Activated CD8-positive, alpha-beta memory T cell treated with anti-CD3 and anti-CD28 coated beads, Interleukin-2, amount 50 U/mL, for 24 hours (primary cell): ENCODE results near the gene PHLDA2.
"Not testable (repeated sequence)": the region's sequence is repeated elsewhere in the genome, so short reads cannot be mapped to it uniquely, and the experiment has no call there.

Experiments
- DNase-seq: peaks from one replicate; pipeline ENCODE4 v3.0.0-alpha.2; 2020; ENCODE audit errors: extremely low read depth

The PHLDA2 gene

DNA sequence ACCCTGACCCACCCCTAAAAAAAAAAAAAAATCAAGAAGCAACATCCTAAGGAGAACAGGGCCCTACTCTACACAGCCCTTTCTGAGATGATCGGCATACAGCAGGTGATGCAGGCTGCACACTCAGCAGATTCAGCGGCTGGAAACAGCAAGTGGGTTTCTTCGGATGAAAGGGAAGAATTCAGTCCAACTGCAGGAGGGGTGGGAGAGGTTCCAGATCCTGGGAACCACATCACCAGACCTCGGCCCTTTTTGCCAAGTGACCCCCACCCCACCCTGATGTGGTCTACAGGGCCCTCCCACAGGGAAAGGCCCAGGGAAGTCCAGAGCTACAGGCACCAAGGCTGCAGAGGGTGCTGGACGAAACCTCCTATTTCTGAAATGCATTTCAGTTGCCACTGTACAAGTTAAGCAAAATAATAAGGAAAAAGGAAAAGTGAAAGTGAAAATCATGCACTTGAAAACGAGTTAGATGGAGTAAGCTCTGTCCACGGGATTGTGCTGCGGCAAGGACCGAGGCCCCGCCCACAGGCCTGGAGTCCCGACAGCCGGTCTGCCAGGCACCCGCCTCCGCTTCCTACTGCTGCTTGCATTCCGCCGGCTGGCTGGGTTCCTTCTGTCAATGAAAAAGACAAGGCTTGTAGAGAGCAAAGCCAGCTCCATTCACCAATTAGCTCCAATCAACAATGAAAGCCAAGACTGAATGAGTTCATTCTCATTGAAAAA is 16.0 kb upstream of the PHLDA2 start:
- no peak for DNase-seq

DNA sequence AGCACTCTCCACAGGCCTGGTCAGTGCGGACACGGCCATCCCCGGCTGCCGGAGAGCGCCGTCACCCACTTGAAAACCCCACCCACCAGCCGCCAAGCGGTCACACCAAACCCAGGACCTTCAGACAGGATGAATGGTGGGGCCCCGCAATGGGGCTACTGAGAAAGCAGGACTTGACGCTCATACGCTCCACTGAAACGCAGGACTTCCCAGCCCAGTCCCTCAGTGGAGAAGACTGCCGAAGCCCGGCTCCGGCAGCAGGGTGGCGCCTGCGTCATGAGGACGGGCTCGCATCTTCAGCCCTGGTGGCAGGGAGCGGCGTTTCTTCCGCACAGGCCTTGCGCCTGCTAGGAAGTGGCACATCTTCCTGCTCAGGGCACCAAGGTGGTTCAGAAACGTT is 15.3 kb upstream of the PHLDA2 start:
- DNase-seq: no peak

DNA sequence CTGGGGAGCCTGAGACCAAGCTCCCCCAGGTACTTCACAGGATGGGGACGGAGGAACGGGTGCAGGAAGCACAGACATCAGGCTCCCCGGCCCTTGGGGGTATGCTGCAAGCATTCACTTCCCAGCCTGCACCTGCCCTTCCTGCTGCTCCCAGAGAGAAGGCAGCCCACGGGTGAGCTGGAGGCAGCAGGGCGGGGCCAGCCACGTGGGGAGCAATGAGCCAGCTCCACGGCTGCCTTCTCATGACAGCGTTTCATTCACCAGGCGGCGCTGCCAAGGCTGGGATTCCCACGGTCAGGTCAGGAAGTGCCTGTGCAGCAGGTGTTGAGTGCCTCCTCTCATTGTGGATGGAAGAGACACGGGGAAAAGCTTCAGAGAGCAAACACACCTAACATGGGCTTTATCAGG is 14.5 kb upstream of the PHLDA2 start:
- no peak for DNase-seq

DNA sequence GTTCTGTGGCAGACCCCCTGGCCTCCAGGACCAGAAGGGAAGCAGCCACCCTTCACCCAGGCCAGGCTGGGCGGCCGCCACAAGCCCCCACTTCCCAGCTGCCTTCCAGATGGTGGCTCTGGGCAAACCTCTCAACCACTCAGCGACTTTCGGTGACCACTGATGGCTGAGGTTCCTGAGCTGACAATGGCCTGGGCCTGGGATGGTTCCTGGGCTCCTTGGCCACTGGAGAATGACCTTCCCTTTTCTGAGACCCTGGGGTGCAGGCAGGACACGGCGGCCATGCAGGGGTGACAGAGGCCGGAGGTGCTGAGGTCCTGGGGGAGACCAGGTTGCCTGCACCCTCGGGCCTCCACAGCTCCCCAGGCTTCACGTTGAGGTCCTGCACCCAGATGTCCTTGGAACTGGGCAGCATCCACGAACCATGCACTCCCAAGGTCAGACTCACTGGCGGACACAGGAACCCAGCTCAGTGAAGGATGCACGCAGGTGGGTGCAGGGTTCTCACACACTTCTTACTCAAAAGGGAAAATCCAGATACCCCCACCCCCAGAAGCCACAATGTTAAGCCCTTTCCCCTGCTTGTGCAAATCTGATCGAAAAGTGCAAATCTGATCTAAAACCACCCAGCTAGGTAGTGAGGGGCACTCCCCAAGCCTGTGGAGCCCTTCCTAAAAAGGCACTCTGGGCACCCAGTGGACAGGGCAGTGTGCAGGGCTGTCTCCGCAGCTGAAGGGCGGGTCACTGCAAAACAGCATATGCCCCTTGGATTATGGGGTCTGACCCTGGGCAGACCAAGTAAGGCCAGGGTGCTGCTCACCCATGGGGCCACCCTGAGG is 13.9 kb upstream of the PHLDA2 start:
- DNase-seq: no peak

DNA sequence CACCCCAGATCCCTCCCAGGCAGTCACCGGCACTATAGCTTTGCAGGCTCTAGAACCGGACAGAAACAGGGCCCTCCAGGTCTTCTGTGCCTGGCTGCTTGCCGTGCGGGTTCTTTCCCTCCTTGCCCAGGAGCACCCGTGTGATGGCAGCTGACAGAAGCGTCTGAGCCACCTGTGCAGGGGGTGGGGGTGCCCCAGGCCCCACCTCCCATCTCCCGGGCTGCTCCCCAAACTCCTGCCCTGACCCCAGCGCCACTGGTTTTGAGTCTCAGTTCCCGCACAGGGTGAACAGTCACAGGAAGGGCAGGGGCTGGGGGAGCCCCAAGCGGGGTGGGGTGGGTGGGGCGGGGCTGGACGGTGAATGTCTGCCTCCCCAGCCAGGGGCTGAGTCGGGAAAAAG is 13.2 kb upstream of the PHLDA2 start:
- DNase-seq: no peak

DNA sequence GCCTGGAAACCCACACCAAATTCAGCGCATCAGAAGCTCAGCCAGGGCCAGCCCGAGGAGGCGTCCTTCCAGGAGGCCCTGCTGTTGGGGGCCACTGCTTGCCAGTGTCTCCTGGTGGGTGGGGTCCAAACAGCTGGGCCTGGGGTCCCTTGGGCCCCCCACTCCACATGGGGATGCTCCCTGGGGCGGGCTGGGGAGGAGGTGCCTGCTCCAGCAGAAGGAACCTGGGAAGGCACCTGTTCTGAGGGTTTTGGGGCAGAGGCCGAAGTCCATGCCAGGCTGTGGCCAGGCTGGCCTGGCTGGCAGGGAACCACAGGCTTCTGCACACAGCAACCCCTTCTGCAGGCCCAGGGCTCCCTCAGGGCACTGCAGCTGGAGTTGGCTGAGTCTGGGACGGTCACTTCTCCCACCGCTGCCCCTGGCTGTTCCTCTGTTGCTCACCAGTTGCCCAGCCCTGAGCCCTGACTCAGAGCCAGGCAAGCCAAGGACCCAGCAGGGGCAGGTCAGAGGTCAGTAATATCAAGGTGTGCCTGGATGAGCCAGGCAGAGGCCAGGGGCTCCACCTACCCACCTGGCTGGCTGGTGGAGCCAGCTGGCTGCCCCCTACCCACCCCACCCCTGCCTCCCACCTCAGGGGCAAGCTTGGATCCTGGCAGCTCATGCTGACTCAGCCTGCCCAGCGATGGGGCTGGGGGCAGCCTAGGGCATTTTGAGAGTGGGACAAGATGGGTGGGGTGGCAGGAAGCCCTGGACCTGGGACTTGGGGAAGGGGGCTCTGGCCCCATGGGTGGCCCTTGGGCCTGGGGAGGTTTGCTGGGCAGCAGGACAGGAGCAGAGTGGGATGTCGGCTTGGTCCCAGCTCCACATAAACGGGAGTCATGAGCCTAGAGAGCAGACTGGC is 12.0 kb upstream of the PHLDA2 start:
- DNase-seq: no peak

DNA sequence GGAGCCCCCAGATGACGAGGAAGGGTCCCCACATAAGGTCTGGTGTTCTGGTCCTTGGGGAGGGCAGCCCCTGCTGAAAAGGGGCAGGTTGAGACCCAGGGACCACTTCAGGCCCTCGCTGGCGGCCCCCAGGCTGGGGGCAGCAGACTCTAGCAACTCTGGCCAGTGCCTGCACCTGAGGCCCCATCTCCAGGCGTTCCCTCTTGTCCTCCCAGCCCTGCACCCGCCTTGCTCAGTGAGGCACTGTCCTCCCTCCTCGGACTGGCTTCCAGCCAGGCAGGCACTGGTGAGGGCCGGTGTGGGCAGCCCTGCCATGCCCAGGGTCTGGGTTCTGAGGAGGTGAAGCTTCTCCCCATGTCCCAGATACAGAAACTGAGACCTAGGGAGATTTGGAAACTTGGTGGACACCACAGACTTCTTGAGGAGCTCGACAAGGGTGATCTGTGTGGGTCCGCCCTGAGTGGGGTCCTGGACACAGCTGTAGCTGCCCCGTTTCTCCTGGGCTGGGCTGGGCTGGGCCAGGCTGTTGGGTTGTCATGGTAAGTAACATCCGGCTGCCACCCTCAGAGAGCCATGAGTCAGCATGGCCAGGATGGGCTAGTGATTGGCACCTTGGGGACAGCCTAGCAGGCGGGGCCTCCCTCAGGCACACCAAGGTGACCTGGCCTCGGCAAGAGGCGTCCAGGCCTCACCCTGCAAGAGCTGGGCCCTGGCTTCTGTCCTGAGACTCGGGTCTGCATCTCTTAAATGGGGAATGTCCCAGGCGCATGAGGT is 11.1 kb upstream of the PHLDA2 start:
- DNase-seq: no peak

DNA sequence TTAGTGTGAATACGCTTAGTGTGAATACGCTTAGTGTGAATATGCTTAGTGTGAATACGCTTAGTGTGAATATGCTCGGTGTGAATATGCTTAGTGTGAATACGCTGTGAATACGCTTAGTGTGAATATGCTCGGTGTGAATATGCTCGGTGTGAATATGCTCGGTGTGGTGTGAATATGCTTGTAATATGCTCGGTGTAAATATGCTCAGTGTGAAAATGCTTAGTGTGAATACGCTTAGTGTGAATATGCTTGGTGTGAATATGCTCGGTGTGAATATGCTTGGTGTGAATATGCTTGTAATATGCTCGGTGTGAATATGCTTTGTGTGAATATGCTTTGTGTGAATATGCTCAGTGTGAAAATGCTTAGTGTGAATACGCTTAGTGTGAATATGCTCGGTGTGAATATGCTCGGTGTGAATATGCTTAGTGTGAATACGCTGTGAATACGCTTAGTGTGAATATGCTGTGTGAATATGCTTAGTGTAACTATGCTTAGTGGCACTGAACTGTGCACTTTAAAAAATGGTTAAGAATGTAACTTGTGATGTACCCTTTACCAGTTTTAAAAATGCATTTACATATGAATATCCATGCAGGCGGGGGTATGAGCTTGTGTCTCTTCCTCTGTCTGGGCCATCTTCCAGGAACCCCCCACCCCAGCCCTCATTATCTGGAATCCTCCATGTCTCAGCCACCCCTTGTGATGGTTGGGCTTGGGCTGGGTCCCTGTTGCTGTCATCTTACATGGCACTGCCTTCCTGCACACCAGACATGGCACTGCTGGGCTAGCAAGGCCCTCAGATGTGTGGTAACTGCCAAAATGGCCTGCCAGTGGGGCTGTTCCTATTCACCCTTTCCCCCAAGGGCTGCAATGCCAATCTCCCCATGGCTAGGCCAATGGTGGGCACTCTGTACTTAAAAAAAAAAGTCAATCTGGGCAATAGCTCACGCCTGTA is 9.5 kb upstream of the PHLDA2 start:
- not testable (repeated sequence) for DNase-seq

DNA sequence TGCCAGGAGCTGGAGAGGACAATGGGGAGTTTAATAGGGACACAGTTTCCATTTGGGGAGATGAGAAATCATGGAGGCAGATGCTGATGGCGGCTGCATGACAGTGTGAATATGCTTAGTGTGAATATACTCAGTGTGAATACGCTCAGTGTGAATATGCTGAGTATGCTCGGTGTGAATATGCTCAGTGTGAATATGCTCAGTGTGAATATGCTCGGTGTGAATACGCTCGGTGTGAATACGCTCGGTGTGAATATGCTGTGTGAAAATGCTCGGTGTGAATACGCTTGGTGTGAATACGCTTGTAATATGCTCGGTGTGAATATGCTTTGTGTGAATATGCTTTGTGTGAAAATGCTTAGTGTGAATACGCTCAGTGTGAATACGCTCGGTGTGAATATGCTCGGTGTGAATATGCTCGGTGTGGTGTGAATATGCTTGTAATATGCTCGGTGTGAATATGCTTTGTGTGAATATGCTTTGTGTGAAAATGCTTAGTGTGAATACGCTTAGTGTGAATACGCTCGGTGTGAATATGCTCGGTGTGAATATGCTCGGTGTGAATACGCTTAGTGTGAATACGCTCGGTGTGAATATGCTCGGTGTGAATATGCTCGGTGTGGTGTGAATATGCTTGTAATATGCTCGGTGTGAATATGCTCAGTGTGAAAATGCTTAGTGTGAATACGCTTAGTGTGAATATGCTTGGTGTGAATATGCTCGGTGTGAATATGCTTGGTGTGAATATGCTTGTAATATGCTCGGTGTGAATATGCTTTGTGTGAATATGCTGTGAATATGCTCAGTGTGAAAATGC is 8.6 kb upstream of the PHLDA2 start:
- DNase-seq: not testable (repeated sequence)

DNA sequence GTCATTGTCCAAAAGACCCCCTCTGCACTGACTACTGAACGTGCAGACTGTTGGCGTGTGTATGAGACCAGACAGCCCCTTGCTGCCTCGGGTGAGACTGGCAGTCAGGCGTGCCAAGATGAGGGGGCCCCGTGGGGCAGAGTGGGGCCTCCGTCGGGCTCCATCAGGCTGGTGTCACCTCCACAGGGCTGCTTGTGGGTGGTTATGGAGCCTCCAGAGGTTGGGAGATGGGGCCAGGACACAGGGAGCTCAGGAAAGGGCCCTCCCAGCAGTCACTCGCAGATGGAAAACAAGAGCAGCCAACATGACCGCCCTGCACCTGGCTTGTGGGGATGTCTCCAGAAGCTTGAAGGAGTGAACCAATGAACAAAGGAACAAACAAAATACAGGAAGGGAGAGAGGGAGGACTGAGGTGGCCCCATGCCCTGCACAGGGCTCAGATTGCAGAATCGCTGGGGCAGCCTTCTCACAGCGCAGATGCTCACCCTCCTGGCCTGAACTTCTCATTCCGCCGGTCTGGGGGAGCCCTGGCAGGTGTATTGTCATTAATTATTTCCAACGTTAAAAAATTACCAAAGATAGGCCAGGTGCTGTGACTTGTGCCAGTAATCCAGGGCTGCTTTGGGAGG is 5.5 kb upstream of the PHLDA2 start:
- DNase-seq: no peak

DNA sequence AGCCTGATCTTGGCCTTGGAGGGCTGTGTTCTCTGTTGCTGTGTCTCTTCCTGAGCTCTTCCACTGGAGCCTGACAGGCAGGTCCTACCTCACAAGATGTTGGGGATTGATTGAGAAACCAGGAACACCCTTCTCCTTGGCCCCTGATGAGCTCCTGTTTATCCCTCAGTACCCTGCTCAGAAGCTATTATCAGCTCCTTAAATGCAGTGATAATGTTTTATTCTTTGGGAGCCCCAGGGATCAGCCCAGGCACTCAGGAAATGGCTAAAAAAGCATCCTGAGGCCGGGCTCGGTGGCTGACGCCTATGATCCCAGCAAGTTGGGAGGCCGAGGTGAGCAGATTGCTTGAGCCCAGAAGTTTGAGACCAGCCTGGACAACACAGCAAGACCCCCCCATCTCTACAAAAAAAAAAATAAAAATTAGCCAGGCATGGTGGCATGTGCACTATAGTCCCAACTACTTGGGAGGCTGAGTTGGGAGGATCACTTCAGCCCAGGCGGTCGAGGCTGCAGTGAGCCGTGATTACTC is 4.9 kb upstream of the PHLDA2 start:
- no peak for DNase-seq

DNA sequence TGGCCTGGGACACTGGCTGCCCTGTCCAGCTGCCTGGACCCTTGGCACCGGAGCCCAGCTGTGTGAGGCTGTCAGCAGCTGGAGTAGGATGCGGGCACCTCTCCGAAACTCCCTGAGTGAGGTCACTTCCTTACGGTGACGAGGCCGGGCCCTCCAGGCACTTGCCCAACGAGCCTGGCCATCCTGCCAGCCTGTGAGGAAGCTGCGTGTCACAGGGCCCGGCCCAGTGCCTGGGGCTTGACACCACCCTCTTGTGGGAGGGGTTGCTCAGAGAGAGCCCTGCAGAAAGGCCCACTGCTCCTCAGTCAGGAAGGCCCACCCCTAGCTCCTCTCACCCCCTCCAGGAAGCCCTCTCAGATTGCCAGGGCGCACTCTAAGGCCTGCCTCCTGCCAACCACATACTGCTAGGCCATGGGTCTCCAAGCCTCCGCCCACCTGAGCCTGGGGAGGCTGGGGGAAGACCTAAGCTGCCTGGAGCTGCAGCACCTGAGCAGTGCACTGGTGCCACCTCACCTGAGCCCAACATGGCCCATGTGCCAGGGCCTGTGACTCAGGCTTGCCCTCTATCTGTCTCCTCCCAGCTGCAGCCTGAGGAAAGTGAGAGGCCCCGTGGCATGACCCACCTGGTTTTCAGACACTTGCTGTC is 4.3 kb upstream of the PHLDA2 start:
- DNase-seq: no peak

DNA sequence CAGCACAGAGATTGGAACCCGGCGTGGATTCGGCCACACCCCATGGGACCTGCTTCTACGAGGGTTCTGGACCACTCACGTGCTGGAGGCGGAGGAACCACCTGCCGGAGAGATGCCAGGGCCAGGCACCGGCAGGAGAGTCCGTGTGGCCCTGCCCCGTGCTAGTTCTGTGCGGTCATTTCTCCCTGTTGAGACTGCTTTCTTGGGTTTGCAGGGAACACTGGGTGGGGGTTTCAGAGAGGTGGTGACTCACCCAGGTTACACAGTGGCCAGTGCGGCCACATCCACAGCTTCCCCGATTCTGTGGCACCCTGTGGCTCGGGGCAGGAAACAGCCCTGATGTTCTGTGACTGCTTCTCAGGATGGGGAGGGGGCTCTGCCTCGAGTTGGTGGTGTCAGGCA is 3.6 kb upstream of the PHLDA2 start:
- DNase-seq: no peak

DNA sequence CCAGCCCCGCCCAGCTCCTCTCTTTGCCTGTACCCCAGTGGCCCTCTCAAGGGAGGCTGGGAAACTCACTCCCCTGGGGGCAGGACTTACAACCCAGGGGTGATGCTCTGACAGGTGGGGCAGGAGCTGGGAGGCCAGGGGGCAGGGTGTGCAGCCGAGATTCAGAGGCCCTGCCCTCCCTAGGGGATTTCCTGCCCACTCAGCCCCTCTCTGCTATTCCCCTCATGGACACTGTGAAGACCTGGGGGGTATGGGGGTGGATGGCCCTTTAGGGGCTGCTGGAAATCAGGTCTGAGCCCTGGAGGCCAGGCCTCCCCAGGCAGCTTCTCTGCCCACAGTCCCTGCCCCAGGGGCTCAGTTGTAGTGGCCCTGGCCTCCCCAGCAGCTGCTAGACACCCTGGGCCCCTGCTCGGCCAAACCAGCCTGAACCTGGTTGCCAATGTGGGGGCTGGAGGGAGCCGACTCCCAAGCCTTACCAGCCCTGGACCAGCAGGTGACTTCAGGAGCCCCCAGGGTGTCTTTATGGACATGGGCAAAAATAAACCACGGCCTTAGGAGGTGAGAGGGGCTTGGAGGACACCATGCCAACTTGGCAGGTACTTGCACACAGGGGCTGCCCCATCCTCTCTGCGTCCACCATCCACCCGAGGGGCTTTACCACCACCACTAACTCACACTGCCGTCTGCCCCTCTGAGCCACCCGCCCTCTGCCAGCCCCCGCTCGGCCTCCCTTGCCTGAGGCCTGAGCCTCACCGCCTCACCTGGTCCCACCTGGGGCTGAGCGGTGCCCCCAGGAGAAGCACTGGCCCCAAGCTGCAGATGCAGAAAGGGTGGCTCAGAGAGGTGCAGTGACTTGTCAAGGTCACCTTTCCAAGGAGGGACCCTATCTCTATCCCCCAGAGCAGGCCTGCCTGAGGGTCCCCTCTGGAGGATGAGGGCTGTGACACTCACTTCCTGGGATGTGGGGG is 2.8 kb upstream of the PHLDA2 start:
- no peak for DNase-seq

DNA sequence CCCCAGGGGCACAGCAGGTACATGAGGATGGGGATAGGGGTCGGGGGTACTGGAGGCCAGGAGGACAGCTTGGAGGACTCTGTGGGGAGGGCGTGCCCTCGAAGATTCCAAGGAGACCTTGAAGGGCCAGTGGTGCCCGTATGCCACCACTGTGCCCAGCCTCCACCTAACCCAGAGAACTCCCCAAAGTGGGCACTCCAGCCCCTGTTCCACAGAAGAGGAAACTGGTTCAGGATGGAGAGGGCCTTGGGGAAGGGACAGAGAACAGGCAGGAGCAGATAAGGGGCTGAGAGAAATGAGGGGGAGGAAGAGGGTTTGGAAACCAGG is 2.2 kb upstream of the PHLDA2 start:
- no peak for DNase-seq

DNA sequence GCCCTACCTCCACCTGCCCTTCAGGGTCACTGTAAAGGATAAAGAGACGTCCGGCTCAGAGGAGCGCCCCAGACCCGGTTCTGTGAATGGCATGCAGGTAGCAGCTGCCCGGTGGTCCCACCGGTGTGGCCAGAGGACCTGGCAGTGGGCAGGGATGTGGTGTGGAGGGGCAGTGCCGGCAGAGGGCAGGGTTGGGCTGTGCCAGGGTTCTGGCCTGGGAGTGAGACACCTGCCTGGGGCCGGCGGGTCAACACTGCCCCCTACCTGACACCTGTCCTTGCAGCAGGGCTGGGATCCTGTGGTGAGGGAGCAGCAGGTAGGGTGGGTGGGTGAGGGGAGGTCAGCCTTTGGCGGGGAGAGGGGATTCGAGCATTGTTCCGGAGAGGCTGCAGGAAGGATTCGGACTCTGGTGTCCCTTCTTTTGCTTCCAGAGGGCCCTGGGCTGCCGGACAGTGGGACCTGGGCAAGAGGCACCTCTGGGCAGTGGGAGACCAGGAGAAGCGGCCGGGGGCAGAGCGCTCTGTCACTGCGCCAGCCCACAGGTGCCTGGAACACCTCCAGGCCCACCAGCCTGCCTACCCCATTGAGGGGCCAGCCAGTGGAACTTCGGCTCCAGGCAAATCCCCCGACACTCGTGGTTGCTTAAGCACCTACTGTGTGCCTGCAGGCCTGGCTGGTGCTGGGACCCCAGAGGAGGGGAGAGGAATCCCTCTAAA is 1.6 kb upstream of the PHLDA2 start:
- no peak for DNase-seq
